Hepatocyte (in vitro differentiated cells): ENCODE measurements around the gene PAXX.
A peak's percentile ranks its signal among the peaks of the same experiment; 100 is the strongest.

Experiments used
- CTCF ChIP-seq: fragments of 200-600 bp; sonication (generic); IDR thresholded peaks from 2 replicates; pipeline ENCODE4 v1.5.1; 2016; ENCODE audit warnings: antibody characterized with exemption, mild to moderate bottlenecking; ENCODE audit not compliant: poor library complexity
- EZH2phosphoT487 ChIP-seq: fragments of 200-600 bp; sonication (generic); IDR thresholded peaks from one replicate; pipeline ENCODE4 v1.6.1; 2018; ENCODE audit warnings: antibody characterized with exemption, mild to moderate bottlenecking, low read depth, moderate library complexity; ENCODE audit not compliant: unreplicated experiment, severe bottlenecking

- TF ChIP-seq CTCF (peak; percentile 88), EZH2phosphoT487 (no peak)
These were observed 42.7 kb downstream of the PAXX start for GRCh38 chr9:137034709-137035506.
